HepG2 (cell line): Measurements from ENCODE around the gene RAB3C. TPM values are rescaled to one million over a fixed set of nuclear protein-coding genes. Genes with fewer than 3 reads are reported as not detected.
"Not testable (repeated sequence)": the region's sequence is repeated elsewhere in the genome, so short reads cannot be mapped to it uniquely, and the experiment has no call there.

Experiments used
- ATAC-seq: fragments of 200-7000 bp; cut with Tn5 transposase; 3 replicates; pipeline ENCODE4 v1.9.1; 2020; ENCODE audit warnings: mild to moderate bottlenecking, moderate library complexity
- BruUV-seq: library from RNA; stranded (reverse); fragments of 400-500 nt; replicated peaks from 2 replicates; lab custom pipeline; 2021; lab: Mats Ljungman, UMichigan
- CTCF ChIA-PET: fragments of 300-600 bp; formaldehyde crosslinking; extraction: SDS; loops from one replicate; lab custom pipeline; 2021; ENCODE audit warnings: low total read pairs, inconsistent platforms, low intra/inter-chr PET ratio; lab: Yijun Ruan, JAX
- POLR2A ChIA-PET: fragments of 350-600 bp; sonication (Branson Sonifier 250); formaldehyde crosslinking; loops from one replicate; lab custom pipeline; 2020; ENCODE audit warnings: antibody characterized with exemption, inconsistent platforms; lab: Yijun Ruan, JAX
- DNase-seq: peaks from one replicate; pipeline ENCODE4 v3.0.0-alpha.2; 2015; ENCODE audit warnings: low spot score
- FAIRE-seq: peaks from 3 replicates; lab custom pipeline; 2011; peaks lifted over from hg19 to GRCh38; lab: Jason Lieb, UNC
- H2AFZ ChIP-seq: one replicate; pipeline ENCODE4 v1.6.1; 2011; ENCODE audit warnings: low read length, inconsistent platforms
- H3K27ac ChIP-seq: fragments of 300-600 bp; 3 replicates; pipeline ENCODE4 v1.8.0; 2011; ENCODE audit warnings: mixed run types, mild to moderate bottlenecking, mixed read lengths, low read length, inconsistent platforms; ENCODE audit not compliant: insufficient read depth; ENCODE audit errors: extremely low read length
- H3K27me3 ChIP-seq, 2 experiments: fragments of 200-600 bp in 1 of 2; 2 replicates in 1 of 2; 3 replicates in 1 of 2; pipeline versions ENCODE4 v1.6.0 to v1.8.0; 2011; ENCODE audit warnings: low read length in 2 of 2, mild to moderate bottlenecking in 2 of 2, moderate library complexity in 2 of 2, inconsistent platforms in 1 of 2; ENCODE audit not compliant: insufficient read depth in 2 of 2, control insufficient read depth in 1 of 2
- H3K36me3 ChIP-seq, 2 experiments: fragments of 200-600 bp in 1 of 2; replicated peaks in 1 of 2; 2 replicates in 1 of 2; 3 replicates in 1 of 2; pipeline versions ENCODE4 v1.5.1 to v1.8.0; 2011; ENCODE audit warnings: low read length in 2 of 2, inconsistent platforms in 1 of 2; ENCODE audit not compliant: insufficient read depth in 2 of 2, control insufficient read depth in 1 of 2
- H3K4me1 ChIP-seq: 2 replicates; pipeline ENCODE4 v1.5.1; 2012; ENCODE audit warnings: low read length, inconsistent platforms; ENCODE audit not compliant: insufficient read depth
- H3K4me2 ChIP-seq: 2 replicates; pipeline ENCODE4 v1.6.0; 2011; ENCODE audit warnings: low read depth, low read length, inconsistent platforms
- H3K4me3 ChIP-seq, 3 experiments: fragments of 200-600 bp in 1 of 3; sonication (generic), shearing (Covaris generic) in 1 of 3; replicated peaks in 1 of 3; 2 replicates each; pipeline ENCODE4 v1.5.1; 2011 to 2016; ENCODE audit warnings: low read length in 3 of 3, inconsistent platforms in 2 of 3, low read depth in 2 of 3, mild to moderate bottlenecking in 2 of 3, control low read depth in 1 of 3, mixed read lengths in 1 of 3; ENCODE audit not compliant: insufficient read depth in 1 of 3
- H3K79me2 ChIP-seq: one replicate; pipeline ENCODE4 v1.6.1; 2011; ENCODE audit warnings: low read length, inconsistent platforms; ENCODE audit not compliant: insufficient read depth
- H3K9ac ChIP-seq: 2 replicates; pipeline ENCODE4 v1.6.0; 2011; ENCODE audit warnings: mild to moderate bottlenecking, low read depth, low read length, inconsistent platforms; ENCODE audit not compliant: insufficient read depth
- H3K9me3 ChIP-seq: 2 replicates; pipeline ENCODE4 v1.5.1; 2012; ENCODE audit warnings: mild to moderate bottlenecking, low read length
- H4K20me1 ChIP-seq: 2 replicates; pipeline ENCODE4 v1.6.0; 2011; ENCODE audit warnings: inconsistent platforms, mild to moderate bottlenecking, low read length, moderate library complexity; ENCODE audit not compliant: insufficient read depth
- POGZ ChIP-seq: sonication (generic); formaldehyde crosslinking; IDR thresholded peaks from 2 replicates; pipeline ENCODE4 v1.4.0; 2020; ENCODE audit warnings: mild to moderate bottlenecking, missing genetic modification reagents
- ZHX2 ChIP-seq, 2 experiments: sonication (generic) in 1 of 2; formaldehyde crosslinking in 1 of 2; IDR thresholded peaks; 2 replicates each; pipeline versions ENCODE4 v1.6.1 to v1.9.0; 2014 to 2022; ENCODE audit warnings: antibody characterized with exemption in 1 of 2, borderline replicate concordance in 1 of 2, inconsistent platforms in 1 of 2, low read depth in 1 of 2, missing genetic modification reagents in 1 of 2
- ZNF557 ChIP-seq: sonication (generic); formaldehyde crosslinking; IDR thresholded peaks from 2 replicates; pipeline ENCODE4 v1.4.0; 2020; ENCODE audit warnings: missing genetic modification reagents
- ZSCAN25 ChIP-seq: sonication (generic); formaldehyde crosslinking; IDR thresholded peaks from 2 replicates; pipeline ENCODE4 v1.8.0; 2022; ENCODE audit warnings: mild to moderate bottlenecking, missing genetic modification reagents
- WGBS: methylation state at CpG from one replicate; pipeline ENCODE4 v1.1.6; 2017; ENCODE audit warnings: low lambda C conversion rate; 5-methylcytosine and 5-hydroxymethylcytosine counted together
- in situ Hi-C: cut with HindIII; loops from 2 replicates; pipeline ENCODE4 v1.10.0; 2017; ENCODE audit warnings: low pct_unique_long_range_greater_than_20kb; ENCODE audit not compliant: extremely low pct_ligation_motif_present
- intact Hi-C: fragments of 100-400 bp; cut with micrococcal nuclease; formaldehyde crosslinking; loops from one replicate; pipeline ENCODE4 v1.10.0; 2022; ENCODE audit not compliant: unreplicated experiment
- polyA plus RNA-seq, 8 experiments: library from polyadenylated mRNA; depleted of rRNA in 3 of 8; stranded (reverse) in 7 of 8; unstranded in 1 of 8; fragments of >200 nt; fragmentation: Illumina TruSeq in 4 of 8; extraction: Trizol in 4 of 8; gene quantifications; 2 replicates each; pipeline versions ENCODE4 v1.2.1 to v1.2.3, GENCODE V29; 2011 to 2016; ENCODE audit warnings: low read depth in 4 of 8, missing spikeins in 1 of 8, mixed read lengths in 1 of 8; ENCODE audit not compliant: insufficient read depth in 1 of 8
- total RNA-seq, 5 experiments: library from RNA; depleted of rRNA; stranded (reverse); fragments of >200 nt; fragmentation: Illumina TruSeq; extraction: Trizol; gene quantifications; 2 replicates each; pipeline ENCODE4 v1.2.3, GENCODE V29; 2016; ENCODE audit warnings: low read depth in 1 of 5

RAB3C gene
- total and polyA plus RNA-seq, 2 of the 13 experiments (the other 11 are each of a cell fraction or from before 2014, with no cell fraction given) = not detected

DNA sequence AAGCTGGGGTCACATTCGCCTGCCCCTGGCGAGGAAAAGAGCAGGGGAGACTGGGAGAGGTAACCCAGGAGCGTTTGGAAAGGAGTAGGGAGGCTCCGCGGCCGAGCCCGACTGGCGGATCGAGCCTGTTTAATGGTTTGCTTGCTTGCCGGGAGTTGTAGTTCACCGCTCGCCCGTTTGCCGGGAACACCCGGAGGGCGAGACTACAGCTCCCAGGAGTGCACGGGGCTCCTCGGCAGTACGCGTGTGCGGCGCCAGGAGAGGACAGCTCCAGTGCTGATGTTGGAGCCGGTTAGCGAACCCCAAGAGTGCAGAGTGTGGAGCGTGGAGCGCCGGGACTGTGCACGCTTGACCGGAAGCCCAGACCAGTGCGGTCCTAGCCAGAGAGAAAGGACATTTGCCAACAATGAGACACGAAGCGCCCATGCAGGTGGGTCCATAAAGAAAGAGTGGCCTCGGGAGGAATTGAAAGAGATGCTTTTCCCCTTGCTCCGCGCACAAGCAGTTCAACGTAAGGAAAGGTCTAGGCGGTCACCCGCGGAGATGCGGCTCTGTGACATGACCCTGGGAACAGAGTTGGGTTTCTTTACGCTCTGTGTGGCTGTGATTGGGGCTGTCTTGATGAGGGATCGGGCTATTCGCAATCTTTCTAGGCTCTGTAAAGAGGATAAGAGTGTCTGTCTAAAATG is at the start of gene RAB3C (continued):
- TF ChIP-seq ZHX2 (IDR thresholded peaks at IDR 0.05; ENCODE audit: low read depth) (peak; percentile 33; the same call in 1 of the 2 replicates), ZHX2 (CRISPR knock-in tag; IDR thresholded peaks at IDR 0.05; ENCODE audit: borderline replicate concordance) (no peak), POGZ (CRISPR knock-in tag) (peak; percentile 88), ZNF557 (CRISPR knock-in tag) (no peak), ZSCAN25 (CRISPR knock-in tag) (peak; percentile 22; the same call in 1 of the 2 replicates)
- TF ChIP-seq, all 625 proteins: peak for 169

GRCh38 chr5:58541935-58542334 is 40.9 kb upstream of the RAB3C start:
- WGBS = 48% methylated on average over 7 of the region's 9 CpGs
- H3K4me3 ChIP-seq, ATAC-seq, in situ Hi-C loops, H4K20me1 ChIP-seq, H3K79me2 ChIP-seq, DNase-seq, H3K4me1 ChIP-seq, H3K9me3 ChIP-seq, H3K36me3 ChIP-seq, H2AFZ ChIP-seq, H3K27ac ChIP-seq, H3K4me2 ChIP-seq, BruUV-seq, H3K9ac ChIP-seq, FAIRE-seq, intact Hi-C loops, POLR2A ChIA-PET, H3K27me3 ChIP-seq, CTCF ChIA-PET: not testable (repeated sequence)
